MV-4-11 (cell line): ENCODE data around the gene BCAS1.
"Not testable (repeated sequence)": the region's sequence is repeated elsewhere in the genome, so short reads cannot be mapped to it uniquely, and the experiment has no call there.

Experiments
- DNase-seq: peaks from one replicate; lab custom pipeline; 2025; lab: John Stamatoyannopoulos, UW

BCAS1 gene

GRCh38 chr20:54019585-54019984 is 50.8 kb downstream of the BCAS1 start:
- no peak for DNase-seq

GRCh38 chr20:54019127-54019526 is 51.3 kb downstream of the BCAS1 start:
- no peak for DNase-seq

GRCh38 chr20:54017846-54018245 is 52.5 kb downstream of the BCAS1 start:
- DNase-seq: peak; percentile 95

- no peak for DNase-seq
Measured at GRCh38 chr20:54015496-54015895, 54.9 kb downstream of the BCAS1 start.

GRCh38 chr20:54014293-54014926 is 56.0 kb downstream of the BCAS1 start:
- no peak for DNase-seq

- DNase-seq: no peak
Measured at GRCh38 chr20:54013471-54013870, 56.9 kb downstream of the BCAS1 start.

GRCh38 chr20:54011346-54011745 is 59.0 kb downstream of the BCAS1 start:
- no peak for DNase-seq

- not testable (repeated sequence) for DNase-seq
Measured at GRCh38 chr20:54006216-54006615, 64.2 kb downstream of the BCAS1 start.

GRCh38 chr20:54005524-54005923 is 64.9 kb downstream of the BCAS1 start:
- DNase-seq: no peak

- no peak for DNase-seq
Measured at GRCh38 chr20:54004445-54004844, 65.9 kb downstream of the BCAS1 start.

- no peak for DNase-seq
Measured at GRCh38 chr20:54002741-54003140, 67.7 kb downstream of the BCAS1 start.

GRCh38 chr20:54002056-54002575 is 68.3 kb downstream of the BCAS1 start:
- no peak for DNase-seq

- DNase-seq: no peak
Measured at GRCh38 chr20:54000914-54001313, 69.5 kb downstream of the BCAS1 start.

- DNase-seq: no peak
Measured at GRCh38 chr20:54000262-54000661, 70.1 kb downstream of the BCAS1 start.

- no peak for DNase-seq
Measured at GRCh38 chr20:53999077-53999476, 71.3 kb downstream of the BCAS1 start.

- no peak for DNase-seq
Measured at GRCh38 chr20:53996584-53997486, 73.6 kb downstream of the BCAS1 start.

GRCh38 chr20:53995949-53996348 is 74.4 kb downstream of the BCAS1 start:
- no peak for DNase-seq

GRCh38 chr20:53994088-53994487 is 76.3 kb downstream of the BCAS1 start:
- DNase-seq: no peak

- no peak for DNase-seq
Measured at GRCh38 chr20:53993310-53993709, 77.1 kb downstream of the BCAS1 start.

GRCh38 chr20:53990768-53991450 is 79.5 kb downstream of the BCAS1 start:
- no peak for DNase-seq

- no peak for DNase-seq
Measured at GRCh38 chr20:53990003-53990402, 80.4 kb downstream of the BCAS1 start.

GRCh38 chr20:53989401-53989800 is 81.0 kb downstream of the BCAS1 start:
- DNase-seq: no peak
